Fibroblast of villous mesenchyme (primary cell): ENCODE measurements around the gene WWTR1. TPM values are rescaled to one million over a fixed set of nuclear protein-coding genes. Genes with fewer than 3 reads are reported as not detected.

ENCODE experiments used
- DNase-seq: peaks from one replicate; pipeline ENCODE4 v3.0.0-alpha.2; 2010; ENCODE audit warnings: low read depth
- H3K4me3 ChIP-seq: 2 replicates; pipeline ENCODE4 v1.5.1; 2011; ENCODE audit warnings: low read depth, mild to moderate bottlenecking, low read length
- CTCF ChIP-seq: IDR thresholded peaks from 2 replicates; pipeline ENCODE4 v1.5.1; 2012; ENCODE audit warnings: low read depth, mild to moderate bottlenecking, low read length; ENCODE audit not compliant: insufficient read depth
- total RNA-seq: library from RNA; depleted of rRNA; stranded (reverse); fragments of >200 nt; gene quantifications from 2 replicates; pipeline ENCODE4 v1.2.3, GENCODE V29; 2012

The WWTR1 gene
- total RNA-seq, 1 donor = 37.6 TPM

GRCh38 chr3:149502438-149502837, 155.4 kb downstream of the WWTR1 start:
- DNase-seq = no peak
- no peak for TF ChIP-seq CTCF
- no peak overlapping the region for H3K4me3 ChIP-seq

- DNase-seq = peak; percentile 20
- no peak for TF ChIP-seq CTCF
- H3K4me3 ChIP-seq = no peak overlapping the region
These were observed 156.3 kb downstream of the WWTR1 start for GRCh38 chr3:149501524-149501923.

GRCh38 chr3:149497966-149498670, 159.7 kb downstream of the WWTR1 start:
- TF ChIP-seq CTCF = no peak
- no peak for DNase-seq
- H3K4me3 ChIP-seq = no peak overlapping the region

GRCh38 chr3:149496891-149497290, 160.9 kb downstream of the WWTR1 start:
- no peak for DNase-seq
- no peak overlapping the region for H3K4me3 ChIP-seq
- no peak for TF ChIP-seq CTCF

GRCh38 chr3:149495581-149496125, 162.2 kb downstream of the WWTR1 start:
- no peak for TF ChIP-seq CTCF
- DNase-seq = no peak
- H3K4me3 ChIP-seq = no peak overlapping the region

- no peak overlapping the region for H3K4me3 ChIP-seq
- TF ChIP-seq CTCF = no peak
- peak; percentile 42 for DNase-seq
These were observed 162.9 kb downstream of the WWTR1 start for GRCh38 chr3:149494759-149495580.
